ENCODE measurements around the gene LMO2.

LMO2 gene

DNA sequence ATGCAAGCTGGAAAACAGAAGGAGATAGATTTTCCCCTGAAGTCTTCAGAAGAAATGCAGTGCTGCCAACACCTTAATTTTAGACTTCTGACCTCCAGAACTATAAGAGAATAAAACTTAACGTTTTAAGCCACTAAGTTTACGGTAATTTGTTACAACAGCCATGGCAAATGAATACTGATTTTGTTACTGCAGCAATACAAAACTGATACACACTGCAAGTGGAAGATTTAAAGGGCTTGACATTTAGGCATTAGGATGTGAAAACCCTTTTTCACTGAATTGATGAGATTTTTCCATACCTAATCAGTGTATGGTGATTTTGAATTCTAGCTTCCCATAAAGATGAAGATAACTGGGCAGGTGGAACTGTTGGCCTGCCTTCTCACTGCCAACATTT is 22.1 kb upstream of the LMO2 start:
- no peak for DNase-seq (ENCODE audit: low read depth)

DNA sequence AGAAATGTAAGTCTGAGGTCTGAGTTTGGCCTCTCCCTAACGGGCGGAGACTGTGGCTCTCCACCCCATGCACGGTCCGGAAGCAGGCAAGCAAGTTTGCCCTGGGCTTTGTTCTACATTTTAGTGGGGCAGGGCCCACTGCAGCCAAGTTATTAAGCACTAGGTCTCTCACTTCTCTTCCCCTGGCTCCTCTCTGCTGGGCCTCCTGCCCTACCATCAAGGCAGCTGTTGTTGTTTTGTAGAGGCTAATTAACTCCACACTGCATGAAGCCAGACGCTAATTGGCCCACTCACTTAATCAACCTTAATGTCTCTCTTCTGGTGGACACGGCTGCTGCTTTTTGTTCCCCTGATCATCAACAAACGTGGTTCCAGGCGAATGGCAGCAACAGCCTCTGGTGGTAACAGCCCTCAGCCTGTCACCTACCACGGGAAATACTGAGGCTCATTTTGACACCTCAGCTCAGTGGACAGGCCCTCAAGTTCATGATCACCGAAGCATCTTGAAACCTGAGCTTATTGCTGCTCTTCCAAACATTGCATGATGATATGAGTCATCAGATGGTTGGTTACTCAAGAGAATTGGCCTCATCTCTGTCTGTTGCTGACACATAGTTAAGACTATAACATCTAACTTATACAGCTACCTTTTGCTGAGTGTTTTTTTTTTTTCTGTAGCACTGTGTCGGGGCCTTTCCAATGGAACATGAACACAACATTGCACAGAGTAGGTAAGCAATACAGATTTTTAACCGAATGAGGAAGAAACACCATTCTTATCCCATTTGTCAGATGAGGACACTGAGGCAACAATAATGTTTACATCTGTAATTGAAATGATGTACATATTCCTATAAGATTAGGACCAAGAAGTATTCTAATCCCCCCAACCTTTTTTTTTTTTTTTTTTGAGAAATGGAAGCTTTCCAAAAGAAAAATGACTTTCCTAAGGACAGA is 20.8 kb upstream of the LMO2 start:
- peak; percentile 77 for DNase-seq (ENCODE audit: low read depth)

- DNase-seq (ENCODE audit: low read depth), result no peak
These were observed 19.1 kb upstream of the LMO2 start for GRCh38 chr11:33910958-33911339.

DNA sequence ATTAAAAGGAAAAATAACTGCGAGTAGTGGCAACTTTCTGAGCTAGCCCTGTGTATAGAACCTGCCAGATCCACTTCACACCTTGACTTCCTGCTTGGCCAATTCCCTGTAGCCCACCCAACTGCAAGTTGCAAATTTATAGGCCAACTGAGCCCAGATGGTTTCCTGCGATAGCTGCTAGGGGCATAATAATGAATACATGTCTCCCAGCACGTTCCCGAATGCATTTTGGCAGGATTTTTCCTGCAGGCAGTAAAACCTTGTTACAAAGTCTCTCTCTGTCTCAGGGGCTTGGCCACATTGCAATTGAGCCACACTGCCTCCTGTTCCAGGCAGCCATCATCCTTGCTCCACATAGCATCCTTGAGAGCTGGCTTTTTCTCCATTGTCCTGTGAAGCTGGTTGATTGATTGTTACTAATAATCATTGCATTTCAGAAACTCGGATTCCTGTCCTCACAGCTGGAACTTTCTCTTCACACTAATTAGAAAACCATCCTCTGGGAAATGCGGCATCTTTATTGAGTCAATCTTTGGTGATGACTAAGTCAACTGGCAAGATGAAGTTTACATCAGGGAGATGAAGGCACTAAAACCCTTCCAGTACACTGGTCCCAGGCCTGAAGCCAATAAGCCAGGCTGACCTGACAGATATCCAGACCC is 18.6 kb upstream of the LMO2 start:
- no peak for DNase-seq (ENCODE audit: low read depth)

- DNase-seq (ENCODE audit: low read depth), result no peak
These were observed 17.7 kb upstream of the LMO2 start for GRCh38 chr11:33909552-33909951.

DNA sequence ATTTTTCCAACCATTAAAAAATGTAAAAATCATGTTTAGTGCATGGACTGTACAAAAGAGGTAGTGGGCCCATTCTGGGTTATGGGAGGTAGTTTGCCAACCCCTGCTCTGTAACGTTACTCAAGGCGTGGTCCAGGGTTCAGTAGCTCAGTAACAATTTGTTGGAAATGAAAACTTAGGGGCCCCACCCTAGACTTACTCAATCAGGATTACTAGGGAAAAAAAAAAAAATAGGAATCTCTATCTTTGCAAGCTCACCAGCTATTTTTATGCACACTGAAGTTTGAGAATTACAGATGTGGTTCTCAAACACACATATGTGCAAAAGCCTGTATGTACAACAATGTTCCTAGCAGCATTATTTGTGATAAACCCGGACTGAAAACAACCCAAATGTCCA is 17.3 kb upstream of the LMO2 start:
- DNase-seq (ENCODE audit: low read depth), result no peak

DNA sequence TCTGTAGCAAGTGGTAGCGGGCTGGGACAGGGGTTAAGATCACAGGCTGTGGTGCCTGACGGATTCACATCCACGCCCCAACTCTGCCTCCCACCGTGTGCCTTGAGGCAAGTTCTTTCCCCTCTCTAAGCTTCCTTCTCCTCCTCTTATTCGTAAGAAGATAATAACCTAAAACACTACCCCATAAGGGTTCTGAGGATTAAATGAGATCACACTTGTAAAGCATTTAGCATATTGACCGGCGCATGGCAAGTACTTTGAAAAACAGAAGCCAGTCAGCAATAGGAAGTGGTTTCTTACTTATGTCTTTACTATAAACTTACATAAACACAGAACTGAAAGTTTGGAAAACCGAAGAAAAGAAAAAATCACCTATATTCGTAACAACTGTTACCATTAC is 15.5 kb upstream of the LMO2 start:
- DNase-seq (ENCODE audit: low read depth), result no peak

DNA sequence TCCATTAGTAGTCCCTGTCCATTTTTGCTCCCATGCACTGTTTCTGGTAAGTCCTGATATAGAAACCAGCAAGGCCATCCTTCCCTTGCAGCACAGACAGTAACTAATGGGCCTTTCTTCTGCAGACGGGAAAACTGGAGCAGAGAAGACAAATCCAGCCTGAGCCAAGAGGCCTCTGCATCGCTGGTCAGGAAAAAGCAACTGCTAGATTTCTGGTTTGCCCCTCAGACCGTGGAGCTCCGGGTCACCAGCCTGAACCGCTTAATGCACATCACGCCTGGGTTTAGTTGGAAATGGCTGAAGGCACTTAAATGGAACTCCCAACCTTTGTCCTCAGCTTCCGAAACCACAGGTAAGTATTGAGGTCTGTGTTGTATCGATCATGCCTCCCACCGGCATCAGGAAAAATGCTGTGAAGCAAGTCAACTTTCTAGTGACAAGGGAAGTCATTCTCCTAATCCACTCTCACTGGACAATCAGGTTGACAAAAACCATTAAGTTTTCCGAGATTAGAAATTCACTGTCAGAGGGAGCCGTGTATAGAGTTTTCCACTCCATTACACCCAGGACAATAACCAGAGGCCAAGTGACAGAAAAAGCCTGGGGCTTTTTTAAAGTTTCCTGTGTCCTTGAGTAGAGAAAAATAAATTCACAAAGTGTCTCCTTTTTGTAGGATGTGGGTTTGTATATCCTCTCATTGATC is 14.8 kb upstream of the LMO2 start:
- DNase-seq (ENCODE audit: low read depth), result no peak

GRCh38 chr11:33904102-33904501 is 12.2 kb upstream of the LMO2 start:
- DNase-seq (ENCODE audit: low read depth), result no peak

GRCh38 chr11:33900159-33900840 is 8.4 kb upstream of the LMO2 start:
- no peak for DNase-seq (ENCODE audit: low read depth)

GRCh38 chr11:33899400-33900037 is 7.6 kb upstream of the LMO2 start:
- peak; percentile 88 for DNase-seq (ENCODE audit: low read depth)

GRCh38 chr11:33898957-33899356 is 7.1 kb upstream of the LMO2 start:
- no peak for DNase-seq (ENCODE audit: low read depth)

DNA sequence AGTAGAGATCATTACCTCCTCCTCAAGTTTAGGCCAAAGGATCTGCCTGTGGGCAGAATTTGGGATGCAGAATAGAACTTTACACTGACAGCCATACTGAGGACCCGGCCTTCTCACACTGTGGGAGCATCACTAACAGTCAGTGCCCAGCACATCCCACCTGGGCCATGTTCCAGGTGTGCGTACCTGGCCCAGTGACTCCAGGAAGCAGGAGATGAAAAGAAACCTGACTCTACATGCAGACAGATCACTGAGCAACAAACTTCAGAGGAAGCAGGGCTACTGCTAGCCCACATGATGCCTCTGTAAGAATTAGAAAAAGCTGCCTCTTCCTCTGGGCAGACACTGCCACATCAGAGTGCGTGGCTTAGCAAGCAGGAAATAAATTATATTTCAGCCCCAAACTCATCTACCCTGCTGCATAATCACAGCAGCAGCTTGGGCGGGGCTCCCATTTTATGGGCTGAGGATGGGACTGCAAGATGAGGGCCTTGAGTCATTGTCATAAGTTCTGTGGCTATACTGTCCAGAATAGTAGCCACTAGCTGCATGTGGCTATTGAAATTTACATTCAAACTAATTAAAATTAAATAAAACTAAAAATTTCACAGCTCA is 6.0 kb upstream of the LMO2 start:
- DNase-seq (ENCODE audit: low read depth), result no peak

DNA sequence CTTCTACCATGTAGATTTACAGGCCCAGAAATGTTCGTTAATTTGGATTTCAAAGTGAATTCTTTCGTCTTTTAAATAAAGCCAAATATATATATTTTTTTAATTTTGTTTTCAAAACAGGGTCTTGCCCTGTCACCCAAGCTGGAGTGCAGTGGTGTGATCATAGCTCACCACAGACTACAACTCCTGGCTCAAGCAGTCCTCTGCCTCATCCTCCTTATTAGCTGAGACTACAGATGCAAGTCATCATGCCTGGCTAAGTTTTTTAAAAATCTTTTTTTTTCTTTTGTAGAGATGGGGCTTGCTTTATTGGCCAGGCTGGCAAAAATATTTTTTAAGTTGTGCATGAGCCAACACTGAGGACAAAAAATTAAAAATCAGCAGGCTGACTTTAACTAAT is 5.0 kb upstream of the LMO2 start:
- DNase-seq (ENCODE audit: low read depth), result no peak

DNA sequence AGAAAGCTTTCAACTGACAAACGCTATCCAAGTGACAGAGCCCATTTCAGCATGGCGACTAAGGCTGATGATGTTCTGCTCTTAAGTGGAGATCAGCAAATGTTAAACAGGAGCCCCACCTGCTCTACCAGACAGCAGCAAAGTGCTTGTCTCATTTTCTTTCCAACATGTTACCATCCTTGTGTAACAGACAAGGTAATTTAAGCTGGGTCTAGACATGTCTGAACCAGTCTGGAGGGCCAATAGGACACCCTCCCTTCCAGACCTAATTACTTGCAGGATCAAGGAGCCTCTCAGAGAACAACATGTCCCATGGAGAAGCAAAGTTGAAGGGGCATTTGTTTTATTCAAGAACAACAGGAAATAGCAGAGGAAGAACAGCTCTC is 3.9 kb upstream of the LMO2 start:
- no peak for DNase-seq (ENCODE audit: low read depth)

DNA sequence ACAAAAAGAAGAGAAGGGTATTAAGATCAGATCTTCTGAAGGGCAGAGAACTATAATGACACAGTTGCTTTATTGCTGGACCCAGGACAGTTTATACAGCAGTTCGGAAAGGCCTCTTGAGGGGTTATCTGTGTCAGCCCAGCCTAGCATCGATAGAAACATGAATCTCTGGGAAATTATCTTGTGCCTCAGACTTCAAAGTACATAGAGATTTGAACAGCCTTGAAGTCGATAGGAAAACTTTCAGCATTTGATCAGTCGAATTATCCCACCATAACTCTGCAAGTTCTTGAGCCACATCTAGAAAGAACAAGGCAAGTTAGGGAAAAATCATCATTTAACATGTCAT is 2.5 kb upstream of the LMO2 start:
- no peak for DNase-seq (ENCODE audit: low read depth)

- no peak for DNase-seq (ENCODE audit: low read depth)
These were observed 2.0 kb upstream of the LMO2 start for GRCh38 chr11:33893711-33894397.

DNA sequence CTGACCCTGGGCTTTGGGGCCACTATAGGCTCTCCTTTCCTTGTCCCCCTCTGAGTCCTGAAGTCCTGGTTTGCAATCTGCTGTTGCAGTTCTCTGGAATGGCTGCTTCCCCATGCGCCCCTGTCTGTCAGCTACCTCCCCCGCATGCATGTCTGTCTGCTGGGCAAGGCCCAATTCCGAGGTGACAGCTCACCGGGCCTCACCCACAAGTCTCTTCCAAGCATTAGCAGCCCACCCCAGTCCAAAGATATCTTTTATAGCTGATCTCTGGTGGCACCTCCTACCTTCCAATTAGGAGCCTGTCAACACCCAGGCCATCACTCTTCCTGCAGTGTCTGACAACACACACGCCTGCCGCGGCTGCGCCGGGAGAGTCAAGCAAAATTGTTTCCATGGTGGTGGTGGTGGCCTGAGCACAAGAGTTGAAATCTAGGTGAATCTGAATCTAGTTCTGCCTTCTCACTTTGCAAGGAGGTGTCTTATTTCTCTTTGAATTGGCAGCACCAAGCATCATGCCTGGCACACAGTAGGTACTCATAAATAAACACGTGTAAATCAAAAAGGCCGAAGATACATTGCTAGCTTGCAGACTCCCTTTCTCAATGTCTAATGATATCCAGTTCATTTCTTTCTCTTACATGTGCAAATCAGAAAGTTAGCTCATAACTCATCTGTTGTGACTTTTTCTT is 1.2 kb upstream of the LMO2 start:
- no peak for DNase-seq (ENCODE audit: low read depth)

DNA sequence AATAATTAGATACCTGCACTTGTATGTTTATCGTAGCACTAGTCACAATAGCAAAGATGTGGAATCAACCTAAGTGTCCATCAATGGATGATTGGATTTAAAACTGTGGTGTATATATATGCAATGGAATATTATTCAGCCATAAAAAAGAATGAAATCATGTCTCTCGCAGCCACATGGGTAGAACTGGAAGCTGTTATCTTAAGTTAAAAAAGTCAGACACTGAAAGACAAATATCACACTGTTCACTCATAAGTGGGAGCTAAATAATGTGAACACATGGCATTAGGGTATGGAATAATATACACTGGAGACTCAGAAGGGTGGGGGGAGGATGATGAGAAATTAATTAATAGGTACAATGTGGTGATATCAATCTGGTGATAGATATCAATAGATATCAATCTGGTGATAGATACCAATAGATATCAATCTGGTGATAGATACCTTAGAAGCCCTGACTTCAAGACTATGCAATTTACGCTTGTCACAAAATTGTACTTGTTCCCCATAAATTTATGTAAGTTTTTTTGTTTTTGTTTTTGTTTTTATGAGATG is 2.0 kb downstream of the LMO2 start:
- DNase-seq (ENCODE audit: low read depth), result no peak

DNA sequence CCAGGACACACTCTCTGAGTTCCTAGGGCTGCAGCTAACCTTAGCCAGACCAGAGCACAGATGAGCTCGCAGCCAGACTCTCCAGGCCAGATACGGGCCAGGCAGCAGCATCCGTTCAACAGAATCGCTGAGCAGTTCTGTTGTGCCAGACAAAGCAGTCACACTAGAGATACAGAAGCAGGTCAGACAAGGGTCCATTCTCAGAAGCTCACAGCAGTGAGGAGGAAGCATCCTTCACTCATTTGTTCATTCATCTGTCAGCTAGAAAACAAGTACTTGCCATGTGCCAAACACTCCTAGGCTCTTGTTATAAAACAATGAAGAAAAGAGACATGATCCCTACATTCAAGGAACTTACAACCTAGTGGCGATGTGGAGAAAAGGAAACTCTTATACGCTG is 2.6 kb downstream of the LMO2 start:
- DNase-seq (ENCODE audit: low read depth), result no peak
